Gastroesophageal sphincter (tissue), 3 donors: ENCODE results near the gene ACADSB.

Experiments used
- EP300 ChIP-seq: sonication (generic); formaldehyde crosslinking; IDR thresholded peaks from one replicate; pipeline ENCODE4 v1.6.1; 2017; ENCODE audit warnings: antibody characterized with exemption, mild to moderate bottlenecking
- POLR2A ChIP-seq, 2 donors: fragments of 450-650 bp; IDR thresholded peaks; one replicate each; pipeline ENCODE4 v1.6.1; 2017; ENCODE audit warnings: antibody characterized with exemption in 2 of 2, mild to moderate bottlenecking in 2 of 2, moderate library complexity in 1 of 2
- POLR2AphosphoS5 ChIP-seq: sonication (generic); formaldehyde crosslinking; IDR thresholded peaks from one replicate; pipeline ENCODE4 v1.6.1; 2017; ENCODE audit warnings: antibody characterized with exemption
- TF ChIP-seq, protein P1 (sequence below), 4 experiments: fragments of 200-600 bp in 2 of 4; fragments of 450-650 bp in 2 of 4; sonication (generic) in 1 of 4; IDR thresholded peaks; one replicate each; pipeline ENCODE4 v1.5.1; 2017 to 2019; ENCODE audit warnings: antibody characterized with exemption in 4 of 4, mild to moderate bottlenecking in 2 of 4, moderate library complexity in 2 of 4

DNA sequence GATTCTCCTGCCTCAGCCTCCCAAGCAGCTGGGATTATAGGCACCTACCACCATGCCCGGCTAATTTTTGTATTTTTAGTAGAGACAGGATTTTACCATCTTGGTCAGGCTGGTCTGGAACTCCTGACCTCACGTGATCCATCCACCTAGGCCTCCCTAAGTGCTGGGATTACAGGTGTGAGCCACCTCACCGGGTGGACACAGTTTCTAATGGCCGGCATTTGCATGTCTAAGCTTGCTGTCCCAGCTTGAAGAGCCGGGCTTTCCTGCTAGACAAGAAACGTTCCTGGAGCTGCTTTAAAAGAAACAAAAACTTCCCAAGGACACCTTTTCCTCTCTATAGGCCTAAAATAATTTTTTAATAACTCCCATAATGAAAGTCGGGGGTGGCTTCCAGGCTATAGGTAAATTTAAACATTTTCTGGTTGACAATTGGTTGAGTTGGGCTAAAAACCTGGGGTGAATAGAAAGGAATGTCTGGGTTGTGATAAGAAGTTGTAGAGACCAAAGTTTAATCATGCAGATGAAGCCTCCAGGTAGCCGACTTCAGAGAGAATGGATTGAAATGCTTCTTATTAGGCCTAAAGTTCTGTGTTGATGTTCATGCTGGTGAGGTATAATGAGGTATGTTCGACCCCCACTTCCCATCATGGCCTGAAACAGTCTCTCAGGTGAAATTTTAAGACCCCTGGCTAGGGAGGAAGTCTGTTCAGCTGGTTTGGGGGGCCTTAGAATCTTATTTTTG lies 8.8 kb downstream of the ACADSB start:
- TF ChIP-seq, protein P1, sequence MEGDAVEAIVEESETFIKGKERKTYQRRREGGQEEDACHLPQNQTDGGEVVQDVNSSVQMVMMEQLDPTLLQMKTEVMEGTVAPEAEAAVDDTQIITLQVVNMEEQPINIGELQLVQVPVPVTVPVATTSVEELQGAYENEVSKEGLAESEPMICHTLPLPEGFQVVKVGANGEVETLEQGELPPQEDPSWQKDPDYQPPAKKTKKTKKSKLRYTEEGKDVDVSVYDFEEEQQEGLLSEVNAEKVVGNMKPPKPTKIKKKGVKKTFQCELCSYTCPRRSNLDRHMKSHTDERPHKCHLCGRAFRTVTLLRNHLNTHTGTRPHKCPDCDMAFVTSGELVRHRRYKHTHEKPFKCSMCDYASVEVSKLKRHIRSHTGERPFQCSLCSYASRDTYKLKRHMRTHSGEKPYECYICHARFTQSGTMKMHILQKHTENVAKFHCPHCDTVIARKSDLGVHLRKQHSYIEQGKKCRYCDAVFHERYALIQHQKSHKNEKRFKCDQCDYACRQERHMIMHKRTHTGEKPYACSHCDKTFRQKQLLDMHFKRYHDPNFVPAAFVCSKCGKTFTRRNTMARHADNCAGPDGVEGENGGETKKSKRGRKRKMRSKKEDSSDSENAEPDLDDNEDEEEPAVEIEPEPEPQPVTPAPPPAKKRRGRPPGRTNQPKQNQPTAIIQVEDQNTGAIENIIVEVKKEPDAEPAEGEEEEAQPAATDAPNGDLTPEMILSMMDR (IDR thresholded peaks at IDR 0.05): no peak
- TF ChIP-seq POLR2A (IDR thresholded peaks at IDR 0.05) (no peak), EP300 (no peak), POLR2AphosphoS5 (no peak)
